ENCODE data around the gene ICOSLG.
"Not testable (repeated sequence)": the region's sequence is repeated elsewhere in the genome, so short reads cannot be mapped to it uniquely, and the experiment has no call there.

Gene ICOSLG

DNA sequence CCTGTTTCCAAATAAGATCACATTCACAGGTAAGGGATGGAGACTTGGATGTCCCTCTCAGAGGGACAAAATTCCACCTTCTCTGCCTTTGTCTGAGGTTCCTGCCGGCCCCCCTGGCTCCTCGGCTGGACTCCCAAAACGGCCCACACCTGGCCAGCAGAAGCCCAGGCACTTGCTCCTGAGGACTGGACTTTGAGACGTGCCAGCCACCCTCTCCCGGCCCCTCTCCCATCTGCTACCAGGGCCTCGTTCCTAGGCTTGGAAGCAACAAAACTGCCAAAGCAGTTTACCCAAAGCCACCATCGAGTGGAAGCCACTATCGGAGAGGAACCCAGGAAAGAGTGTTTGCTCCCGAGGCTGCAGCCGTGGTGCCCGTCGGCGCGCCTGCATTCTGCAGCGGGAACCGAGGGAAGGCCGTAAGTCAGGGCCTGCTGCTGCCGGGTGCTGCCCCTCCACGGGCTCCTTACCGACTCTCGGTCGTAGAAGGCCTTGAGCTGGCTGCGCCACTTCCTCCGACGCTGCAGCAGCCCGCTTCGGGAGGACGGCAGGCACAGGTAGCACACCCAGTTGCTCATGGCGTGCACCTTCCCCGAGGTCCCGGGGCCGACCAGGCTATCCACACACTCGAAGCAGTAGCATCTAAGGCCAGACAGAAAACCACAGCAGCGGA lies 17.4 kb upstream of the ICOSLG start:
- H3K4me3 ChIP-seq (ENCODE audit: low read depth, low read length), result no peak overlapping the region
- DNase-seq (ENCODE audit: low read depth), result no peak
- TF ChIP-seq CTCF (IDR thresholded peaks at IDR 0.05; ENCODE audit: low read depth, low read length, missing control alignments), result no peak

DNA sequence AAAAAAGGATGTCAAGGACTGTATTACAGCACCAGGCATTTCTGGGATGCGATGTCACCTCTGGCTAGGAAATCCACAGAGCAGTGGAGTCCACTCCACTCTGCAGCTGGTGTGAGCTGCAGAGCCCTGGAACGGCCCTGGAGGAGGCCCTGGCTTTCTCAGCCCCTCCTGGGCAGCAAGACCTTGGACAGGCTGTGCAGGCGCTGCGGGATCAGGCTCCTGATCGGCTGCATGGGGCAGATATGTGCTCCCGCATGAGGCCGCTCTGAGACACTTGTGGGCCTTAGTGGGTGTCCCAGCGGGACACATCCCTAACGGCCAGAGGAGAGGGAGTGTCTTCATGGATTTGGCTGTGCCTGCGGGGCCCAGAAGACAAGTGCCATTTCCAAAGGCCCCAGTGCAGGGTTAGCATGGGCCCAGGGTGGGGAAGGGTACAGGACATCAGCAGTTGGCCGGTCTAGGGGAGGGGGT lies 14.8 kb upstream of the ICOSLG start:
- H3K4me3 ChIP-seq (ENCODE audit: low read depth, low read length), result no peak overlapping the region
- DNase-seq (ENCODE audit: low read depth), result no peak
- TF ChIP-seq CTCF (IDR thresholded peaks at IDR 0.05; ENCODE audit: low read depth, low read length, missing control alignments), result no peak

- no peak for TF ChIP-seq CTCF (IDR thresholded peaks at IDR 0.05; ENCODE audit: low read depth, low read length, missing control alignments)
- no peak for DNase-seq (ENCODE audit: low read depth)
- H3K4me3 ChIP-seq (ENCODE audit: low read depth, low read length), result no peak overlapping the region
These were observed 13.3 kb upstream of the ICOSLG start for GRCh38 chr21:44253832-44254710.

GRCh38 chr21:44249204-44250037 lies 8.7 kb upstream of the ICOSLG start:
- not testable (repeated sequence) for DNase-seq (ENCODE audit: low read depth); H3K4me3 ChIP-seq (ENCODE audit: low read depth, low read length)

DNA sequence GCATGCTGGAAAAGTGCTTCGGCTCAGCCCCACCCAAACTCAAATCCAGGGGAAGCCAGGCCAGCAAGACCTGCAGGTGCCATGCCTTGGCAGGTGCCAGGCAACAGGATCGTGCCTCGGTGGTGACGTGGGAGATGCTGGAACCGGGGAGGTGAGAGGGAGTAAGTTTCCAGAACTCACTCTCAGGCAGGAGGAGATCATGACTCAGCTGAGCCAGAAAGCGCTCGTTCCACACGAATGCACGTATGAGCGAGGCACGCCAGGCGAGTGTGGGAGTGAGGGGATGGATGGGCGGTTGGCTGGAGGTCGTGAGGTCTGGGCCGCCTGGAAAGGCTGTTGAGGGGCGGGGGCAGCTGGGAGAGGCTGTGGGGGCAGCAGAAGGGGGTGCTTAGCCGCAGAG lies 7.2 kb upstream of the ICOSLG start:
- DNase-seq (ENCODE audit: low read depth); H3K4me3 ChIP-seq (ENCODE audit: low read depth, low read length): not testable (repeated sequence)

DNA sequence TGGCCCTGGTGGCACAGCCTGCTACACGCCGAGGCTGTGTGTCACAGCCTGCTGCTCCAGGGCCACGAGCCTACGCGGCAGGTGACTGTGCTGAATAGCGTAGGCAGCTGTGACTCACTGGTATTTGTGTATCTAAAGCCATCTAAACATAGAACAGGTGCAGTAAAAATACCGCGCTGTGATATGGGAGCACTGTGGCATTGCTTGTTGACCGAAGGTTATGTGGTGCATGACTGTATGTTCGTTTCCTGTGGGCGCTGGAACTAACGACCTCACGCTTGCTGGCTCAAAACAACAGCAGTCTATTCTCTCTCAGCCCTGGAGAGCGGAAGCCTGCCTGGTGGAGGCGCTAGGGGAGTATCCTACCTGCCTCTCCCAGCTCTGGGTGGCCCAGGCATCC lies 3.2 kb upstream of the ICOSLG start:
- not testable (repeated sequence) for DNase-seq (ENCODE audit: low read depth); H3K4me3 ChIP-seq (ENCODE audit: low read depth, low read length)

GRCh38 chr21:44241281-44241680 lies 538 bp upstream of the ICOSLG start:
- H3K4me3 ChIP-seq (ENCODE audit: low read depth, low read length); DNase-seq (ENCODE audit: low read depth): not testable (repeated sequence)

DNA sequence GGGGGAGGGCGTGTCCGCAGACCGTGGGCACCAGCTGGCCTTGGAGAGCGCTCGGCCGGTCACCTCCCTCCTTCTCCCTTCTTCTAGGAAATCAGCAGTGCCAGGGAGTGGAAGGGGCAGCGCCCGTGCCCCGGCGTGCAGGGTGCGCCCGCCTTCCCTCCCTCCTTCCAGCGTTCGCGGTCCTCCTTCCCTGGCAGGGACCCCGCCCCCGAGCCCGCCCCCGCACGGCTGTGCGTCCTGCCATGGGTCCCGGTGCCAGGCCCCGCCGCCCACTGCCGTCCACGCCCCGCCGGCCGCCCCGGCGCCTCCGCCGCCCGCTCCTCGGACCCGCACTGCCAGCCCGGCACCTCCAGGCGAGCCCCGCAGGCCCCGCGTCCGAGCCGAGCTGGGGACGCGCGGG lies 390 bp downstream of the ICOSLG start:
- not testable (repeated sequence) for DNase-seq (ENCODE audit: low read depth); H3K4me3 ChIP-seq (ENCODE audit: low read depth, low read length)

- DNase-seq (ENCODE audit: low read depth); H3K4me3 ChIP-seq (ENCODE audit: low read depth, low read length): not testable (repeated sequence)
These were observed 11.2 kb downstream of the ICOSLG start for GRCh38 chr21:44229561-44229960.

GRCh38 chr21:44228109-44228508 lies 12.6 kb downstream of the ICOSLG start:
- DNase-seq (ENCODE audit: low read depth); H3K4me3 ChIP-seq (ENCODE audit: low read depth, low read length): not testable (repeated sequence)

DNA sequence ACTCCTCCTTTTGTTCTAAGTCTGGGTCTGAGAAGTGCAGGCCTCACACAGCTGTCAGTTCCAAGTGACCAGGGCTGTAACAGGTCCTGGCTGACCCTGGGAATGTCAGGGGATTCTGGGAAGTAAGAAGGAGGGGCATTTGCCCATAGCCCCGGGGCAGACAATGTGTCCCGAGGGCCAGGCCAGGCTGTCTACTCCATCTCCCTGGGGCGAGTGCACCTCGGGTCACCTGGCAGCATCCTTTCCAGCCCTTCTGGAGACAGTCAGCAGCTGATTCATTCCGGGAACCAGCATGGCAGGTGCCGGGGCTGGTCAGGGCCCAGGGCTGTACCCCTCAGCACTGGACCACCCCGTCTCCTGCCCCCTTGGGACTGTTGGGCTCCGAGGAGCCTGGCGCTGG lies 13.1 kb downstream of the ICOSLG start:
- not testable (repeated sequence) for DNase-seq (ENCODE audit: low read depth)

DNA sequence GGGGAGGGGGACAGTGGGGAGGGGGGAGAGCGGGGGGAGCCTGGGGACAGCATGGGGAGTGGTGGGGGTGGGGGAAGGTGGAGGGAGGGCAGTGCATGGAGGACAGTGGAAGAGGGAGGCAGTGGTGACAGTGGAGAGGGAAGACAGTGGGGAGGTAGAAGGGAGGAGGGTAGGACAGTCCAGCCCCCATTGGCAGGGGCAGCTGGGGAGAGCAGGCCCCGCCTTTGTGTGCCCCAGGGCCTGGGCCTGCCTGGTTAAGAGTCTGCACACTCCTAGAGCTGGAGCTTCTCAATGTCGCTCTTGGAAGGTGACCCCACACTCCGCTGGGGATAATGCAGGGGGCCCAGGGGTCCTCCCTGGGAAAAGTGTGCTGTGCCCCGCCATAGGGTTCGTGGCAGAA lies 15.1 kb downstream of the ICOSLG start:
- not testable (repeated sequence) for DNase-seq (ENCODE audit: low read depth); H3K4me3 ChIP-seq (ENCODE audit: low read depth, low read length)

More for the DNA sequence above, 13.1 kb downstream of the ICOSLG start:
- H3K4me3 ChIP-seq (ENCODE audit: low read depth, low read length), result not testable (repeated sequence)

DNA sequence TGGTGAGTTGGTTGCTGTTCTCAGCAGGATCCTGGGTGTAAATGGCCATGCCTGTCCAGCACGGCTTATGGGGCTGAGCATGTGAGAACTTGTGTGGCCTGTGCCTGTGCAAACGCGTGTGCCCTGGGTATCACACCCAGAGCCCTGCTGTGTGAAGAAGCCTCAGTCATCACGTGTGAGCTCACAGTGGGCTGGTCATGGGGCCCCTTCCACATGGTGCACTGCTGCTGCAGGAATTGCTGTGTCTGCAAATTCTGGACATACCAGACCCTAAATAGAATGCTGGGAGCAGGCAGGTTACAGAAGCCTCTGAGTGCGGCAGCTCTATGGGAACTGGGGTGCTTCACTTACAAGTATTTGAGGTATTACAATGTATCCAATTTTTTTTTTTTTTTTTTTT lies 17.4 kb downstream of the ICOSLG start:
- not testable (repeated sequence) for DNase-seq (ENCODE audit: low read depth); H3K4me3 ChIP-seq (ENCODE audit: low read depth, low read length)

- DNase-seq (ENCODE audit: low read depth); H3K4me3 ChIP-seq (ENCODE audit: low read depth, low read length): not testable (repeated sequence)
These were observed 20.1 kb downstream of the ICOSLG start for GRCh38 chr21:44220674-44221073.

DNA sequence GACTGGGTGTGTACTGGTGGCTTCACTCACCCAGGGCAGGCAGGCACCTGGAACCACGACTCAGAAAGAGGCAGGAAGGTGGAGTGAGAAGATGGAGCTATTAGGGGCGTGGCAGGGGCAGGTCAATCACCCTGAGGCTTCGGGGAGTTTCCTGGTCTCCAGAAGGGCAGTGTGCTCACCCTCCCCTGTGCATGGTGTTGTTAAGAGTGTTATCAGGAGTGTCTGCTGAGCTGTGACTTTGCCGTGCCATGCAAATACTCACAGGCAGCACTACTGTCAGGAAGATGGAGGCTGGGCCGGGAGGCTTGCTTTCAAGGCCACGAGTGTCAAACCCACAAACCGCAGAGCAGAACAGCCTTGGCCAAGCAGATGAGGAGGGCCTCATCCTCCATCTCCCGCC lies 22.3 kb downstream of the ICOSLG start:
- DNase-seq (ENCODE audit: low read depth); H3K4me3 ChIP-seq (ENCODE audit: low read depth, low read length): not testable (repeated sequence)

All from GM12864 (cell line).